ENCODE measurements around the gene FUT3. TPM values are rescaled to one million over a fixed set of nuclear protein-coding genes. Genes with fewer than 3 reads are reported as not detected.

The FUT3 gene
- total RNA-seq, 6 donors from 2014 or later, result 4.2 to 19.5 (median 12.7) TPM

- Histone ChIP-seq H3K4me1 (peaks cover 0 to 20% (median 5%) of the 10 kb centered on the region in 4 donors), H3K4me3 (no peak overlapping the region), H3K9me3 (no peaks in the 10 kb centered on the region), H3K27me3 (no peaks in the 10 kb centered on the region), H3K36me3 (no peaks in the 10 kb centered on the region), H3K27ac (no peak overlapping the region)
- TF ChIP-seq POLR2A (IDR thresholded peaks at IDR 0.05) (no peak), POLR2AphosphoS5 (IDR thresholded peaks at IDR 0.05) (no peak), CTCF (IDR thresholded peaks at IDR 0.05) (no peak), EP300 (IDR thresholded peaks at IDR 0.05) (no peak)
- 46 to 51% methylated on average over 14 to 30 of the region's 30 CpGs for WGBS, 2 donors
- ATAC-seq (ENCODE audit: low FRiP score in 2 of 2) (no peak), DNase-seq (peak in 1 of 2 donors; percentile 84)
Observed at GRCh38 chr19:5822181-5822844, 28.9 kb downstream of the FUT3 start.

- H3K27ac ChIP-seq, result no peak overlapping the region
- 62 to 68% methylated on average over 8 of the region's 8 CpGs for WGBS, 2 donors
- H3K4me1 ChIP-seq, result peaks cover 0 to 13% (median 2%) of the 10 kb centered on the region in 4 donors
- TF ChIP-seq CTCF (IDR thresholded peaks at IDR 0.05) (no peak), POLR2A (IDR thresholded peaks at IDR 0.05) (no peak), POLR2AphosphoS5 (IDR thresholded peaks at IDR 0.05) (no peak), EP300 (IDR thresholded peaks at IDR 0.05) (no peak)
- H3K27me3 ChIP-seq, result no peaks in the 10 kb centered on the region
- ATAC-seq (ENCODE audit: low FRiP score in 2 of 2) (no peak), DNase-seq (no peak)
- no peak overlapping the region for H3K4me3 ChIP-seq
- H3K36me3 ChIP-seq, result no peaks in the 10 kb centered on the region
- no peaks in the 10 kb centered on the region for H3K9me3 ChIP-seq
Observed at GRCh38 chr19:5821521-5822180, 29.6 kb downstream of the FUT3 start.

- ATAC-seq (ENCODE audit: low FRiP score in 2 of 2) (no peak), DNase-seq (no peak)
- no peak for TF ChIP-seq POLR2AphosphoS5 (IDR thresholded peaks at IDR 0.05)
- no peak for TF ChIP-seq EP300 (IDR thresholded peaks at IDR 0.05)
- no peak for TF ChIP-seq CTCF (IDR thresholded peaks at IDR 0.05)
- no peak for TF ChIP-seq POLR2A (IDR thresholded peaks at IDR 0.05)
- no peak overlapping the region for H3K4me3 ChIP-seq
- 60 to 69% methylated on average over 6 of the region's 6 CpGs for WGBS, 2 donors
- H3K4me1 ChIP-seq, result peaks cover 0 to 9% (median 2%) of the 10 kb centered on the region in 4 donors
- H3K9me3 ChIP-seq, result no peaks in the 10 kb centered on the region
- H3K36me3 ChIP-seq, result no peaks in the 10 kb centered on the region
- no peaks in the 10 kb centered on the region for H3K27me3 ChIP-seq
- H3K27ac ChIP-seq, result no peak overlapping the region
Observed at GRCh38 chr19:5820785-5821184, 30.5 kb downstream of the FUT3 start.

GRCh38 chr19:5818594-5818993 lies 32.7 kb downstream of the FUT3 start:
- no peak overlapping the region for H3K4me3 ChIP-seq
- ATAC-seq (ENCODE audit: low FRiP score in 2 of 2), result no peak
- WGBS, 2 donors, result 82% methylated on average over 10 of the region's 10 CpGs; no CpG with 5 or more reads in 1 of the 2 donors

More at GRCh38 chr19:5818594-5818993, 32.7 kb downstream of the FUT3 start:
- TF ChIP-seq CTCF (IDR thresholded peaks at IDR 0.05) (no peak), POLR2A (IDR thresholded peaks at IDR 0.05) (no peak), POLR2AphosphoS5 (IDR thresholded peaks at IDR 0.05) (no peak), EP300 (IDR thresholded peaks at IDR 0.05) (no peak)
- H3K27ac ChIP-seq, result no peak overlapping the region
- no peaks in the 10 kb centered on the region for H3K27me3 ChIP-seq
- no peaks in the 10 kb centered on the region for H3K9me3 ChIP-seq
- no peak for DNase-seq
- H3K36me3 ChIP-seq, result no peaks in the 10 kb centered on the region
- peaks cover 0 to 9% (median 2%) of the 10 kb centered on the region in 4 donors for H3K4me1 ChIP-seq
